CD8-positive, alpha-beta memory T cell (primary cell): ENCODE measurements around the gene TREX2. TPM values are rescaled to one million over a fixed set of nuclear protein-coding genes. Genes with fewer than 3 reads are reported as not detected.

ENCODE experiments used
- CTCF ChIA-PET: fragments of 350-600 bp; sonication (Branson Sonifier 250); formaldehyde crosslinking; loops from one replicate; lab custom pipeline; 2021; ENCODE audit warnings: antibody characterized with exemption; lab: Charles Lee
- POLR2A ChIA-PET: fragments of 350-600 bp; sonication (Branson Sonifier 250); formaldehyde crosslinking; loops from one replicate; lab custom pipeline; 2021; ENCODE audit warnings: antibody characterized with exemption; lab: Charles Lee
- DNase-seq, 5 donors: peaks; one replicate each; pipeline versions ENCODE4 v3.0.0 to v3.0.0-alpha.2; 2020 to 2022; ENCODE audit warnings: mixed read lengths in 1 of 5
- H3K27ac ChIP-seq: one replicate; pipeline ENCODE4 v1.7.0; 2013; ENCODE audit warnings: low read depth, mild to moderate bottlenecking, low read length, moderate library complexity
- H3K27me3 ChIP-seq: 2 replicates; pipeline ENCODE4 v1.7.0; 2013; ENCODE audit warnings: low read length, mild to moderate bottlenecking; ENCODE audit not compliant: insufficient read depth, poor library complexity, severe bottlenecking
- H3K36me3 ChIP-seq: 2 replicates; pipeline ENCODE4 v1.7.0; 2013; ENCODE audit warnings: mild to moderate bottlenecking, low read length, moderate library complexity; ENCODE audit not compliant: insufficient read depth
- H3K4me1 ChIP-seq: 2 replicates; pipeline ENCODE4 v1.7.0; 2013; ENCODE audit warnings: mild to moderate bottlenecking, low read length, moderate library complexity; ENCODE audit not compliant: insufficient read depth
- H3K4me3 ChIP-seq: 2 replicates; pipeline ENCODE4 v1.7.0; 2013; ENCODE audit warnings: mild to moderate bottlenecking, low read length
- H3K9me3 ChIP-seq: 2 replicates; pipeline ENCODE4 v1.7.0; 2013; ENCODE audit warnings: mild to moderate bottlenecking, low read length
- H3K27ac Mint-ChIP-seq, 8 donors: one replicate each; pipeline ENCODE4 v1.8.0; 2020 to 2021; ENCODE audit warnings: mixed read lengths in 8 of 8, mild to moderate bottlenecking in 6 of 8, inconsistent platforms in 3 of 8, moderate library complexity in 3 of 8
- H3K27me3 Mint-ChIP-seq, 2 donors: one replicate each; pipeline ENCODE4 v1.8.0; 2020 to 2021; ENCODE audit warnings: mixed read lengths in 2 of 2, mild to moderate bottlenecking in 1 of 2, moderate library complexity in 1 of 2
- H3K36me3 Mint-ChIP-seq, 3 donors: one replicate each; pipeline ENCODE4 v1.8.0; 2020 to 2021; ENCODE audit warnings: mixed read lengths in 3 of 3, inconsistent platforms in 1 of 3, mild to moderate bottlenecking in 1 of 3
- H3K4me1 Mint-ChIP-seq, 3 donors: one replicate each; pipeline ENCODE4 v1.8.0; 2020 to 2021; ENCODE audit warnings: mixed read lengths in 3 of 3, inconsistent platforms in 1 of 3, mild to moderate bottlenecking in 1 of 3
- H3K4me3 Mint-ChIP-seq, 7 donors: one replicate each; pipeline ENCODE4 v1.8.0; 2020 to 2021; ENCODE audit warnings: mixed read lengths in 7 of 7, mild to moderate bottlenecking in 6 of 7, moderate library complexity in 4 of 7, inconsistent platforms in 2 of 7
- H3K9me3 Mint-ChIP-seq, 5 donors: one replicate each; pipeline ENCODE4 v1.8.0; 2020 to 2022; ENCODE audit warnings: mixed read lengths in 5 of 5, mild to moderate bottlenecking in 3 of 5, moderate library complexity in 2 of 5, inconsistent platforms in 1 of 5
- polyA plus RNA-seq: library from polyadenylated mRNA; unstranded; fragments of 300-500 nt; fragmentation: Illumina TruSeq; gene quantifications from one replicate; pipeline ENCODE4 v1.2.3, GENCODE V29; 2021
- total RNA-seq, 2 experiments: library from RNA; stranded (reverse); gene quantifications; one replicate each; pipeline ENCODE4 v1.2.3, GENCODE V29; 2021

The TREX2 gene
- total and polyA plus RNA-seq, 3 experiments from 2014 or later = 0.77 to 2.3 (median 1.9) TPM

DNA sequence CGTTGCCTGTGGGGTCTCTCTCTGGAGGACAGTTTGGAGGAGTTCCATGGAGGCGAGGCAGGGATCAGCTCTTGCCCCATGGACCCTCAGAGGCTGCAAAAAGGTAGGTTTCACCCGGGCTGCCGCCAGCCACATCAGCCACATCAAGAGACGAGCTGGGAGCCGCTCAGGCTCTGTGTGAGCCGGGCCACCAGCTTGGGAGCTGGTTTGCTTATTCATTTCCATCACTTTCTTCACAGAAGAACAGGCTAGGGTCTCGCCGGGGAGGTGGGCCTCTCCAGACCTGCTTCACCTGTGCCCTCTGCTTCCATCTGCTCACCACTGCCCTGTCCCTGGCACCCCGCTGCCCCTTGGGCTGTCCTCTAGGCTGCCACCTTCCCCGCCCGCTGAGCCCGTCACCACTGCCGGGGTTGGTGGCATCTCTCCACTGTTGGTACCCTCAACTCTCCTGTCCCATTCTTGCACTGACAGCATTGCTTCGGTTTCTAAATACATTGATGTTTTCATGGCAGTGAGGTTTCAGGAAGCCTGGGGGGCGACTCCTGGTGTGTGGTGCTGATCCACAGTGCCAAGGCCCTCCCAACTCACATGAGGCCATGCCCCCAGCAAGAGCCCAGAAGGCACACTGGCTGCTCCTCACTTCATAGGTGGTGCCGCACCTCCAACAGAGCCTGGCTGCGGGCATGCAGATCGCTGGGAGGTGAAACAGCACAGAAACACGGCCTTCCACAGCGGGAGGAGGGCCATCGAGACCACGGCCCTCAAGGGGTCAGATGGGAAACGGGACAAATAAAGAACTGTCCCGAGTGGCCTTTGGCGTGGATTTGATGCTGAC, 4.5 kb upstream of the TREX2 start:
- ChIA-PET CTCF (no interaction called here), POLR2A (no interaction called here)
- Mint-ChIP-seq H3K27me3 (peaks cover 0 to 2% of the 10 kb centered on the region in 2 donors), H3K9me3 (no peaks in the 10 kb centered on the region), H3K36me3 (peaks cover 0 to 37% (median 6%) of the 10 kb centered on the region in 3 donors), H3K27ac (peak overlapping the region in 1 of 8 donors; percentile 54), H3K4me1 (no peaks in the 10 kb centered on the region), H3K4me3 (no peak overlapping the region)
- Histone ChIP-seq H3K4me1 (no peaks in the 10 kb centered on the region), H3K4me3 (no peak overlapping the region), H3K9me3 (no peaks in the 10 kb centered on the region), H3K36me3 (no peaks in the 10 kb centered on the region), H3K27ac (no peak overlapping the region), H3K27me3 (no peaks in the 10 kb centered on the region)
- DNase-seq = no peak

DNA sequence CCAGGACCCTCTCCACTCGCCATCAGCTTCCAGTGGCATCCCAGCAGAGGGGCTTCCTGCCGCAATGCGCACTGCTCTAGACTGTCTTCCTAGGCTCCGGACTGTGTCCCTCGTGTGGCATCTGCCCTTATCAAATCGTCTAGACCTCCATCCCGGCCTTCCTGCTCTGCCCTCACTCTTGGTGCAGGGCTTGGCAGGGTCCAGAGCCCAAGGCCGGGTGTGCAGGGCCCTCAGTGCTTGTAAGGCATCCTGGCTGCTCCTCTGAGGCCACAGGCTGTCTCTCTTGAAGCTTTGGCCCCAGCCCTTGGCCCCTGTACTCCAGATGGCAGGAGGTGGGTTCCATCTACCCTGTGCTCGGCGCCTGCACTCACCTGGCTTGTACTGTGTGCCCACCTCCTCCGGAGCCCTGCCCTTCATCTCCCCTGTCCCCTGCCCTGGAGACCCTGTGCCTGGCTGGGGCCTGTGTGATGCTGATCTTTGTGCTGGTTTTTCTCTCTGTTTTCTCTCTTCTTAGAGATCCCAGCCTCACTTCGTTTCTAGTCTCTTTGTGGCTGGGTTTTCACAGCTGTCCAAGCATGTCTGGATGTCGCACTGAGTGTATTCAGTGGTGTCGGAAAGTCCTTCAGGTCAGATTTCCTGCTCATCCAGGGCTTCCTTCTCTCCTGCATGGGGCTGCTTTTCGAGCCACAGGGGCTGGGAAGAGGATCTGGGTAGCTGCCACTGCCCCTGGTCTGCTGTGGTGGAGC, 3.7 kb upstream of the TREX2 start:
- H3K4me1 ChIP-seq = no peaks in the 10 kb centered on the region
- no peaks in the 10 kb centered on the region for H3K4me1 Mint-ChIP-seq
- no peak for DNase-seq
- no peaks in the 10 kb centered on the region for H3K36me3 ChIP-seq
- H3K36me3 Mint-ChIP-seq = peaks cover 0 to 33% (median 6%) of the 10 kb centered on the region in 3 donors
- H3K27me3 ChIP-seq = no peaks in the 10 kb centered on the region
- no peaks in the 10 kb centered on the region for H3K9me3 ChIP-seq
- no peak overlapping the region for H3K27ac ChIP-seq
- ChIA-PET CTCF (no interaction called here), POLR2A (no interaction called here)
- no peak overlapping the region for H3K27ac Mint-ChIP-seq
- H3K4me3 Mint-ChIP-seq = no peak overlapping the region
- peaks cover 0 to 2% of the 10 kb centered on the region in 2 donors for H3K27me3 Mint-ChIP-seq
- H3K4me3 ChIP-seq = no peak overlapping the region
- no peaks in the 10 kb centered on the region for H3K9me3 Mint-ChIP-seq

DNA sequence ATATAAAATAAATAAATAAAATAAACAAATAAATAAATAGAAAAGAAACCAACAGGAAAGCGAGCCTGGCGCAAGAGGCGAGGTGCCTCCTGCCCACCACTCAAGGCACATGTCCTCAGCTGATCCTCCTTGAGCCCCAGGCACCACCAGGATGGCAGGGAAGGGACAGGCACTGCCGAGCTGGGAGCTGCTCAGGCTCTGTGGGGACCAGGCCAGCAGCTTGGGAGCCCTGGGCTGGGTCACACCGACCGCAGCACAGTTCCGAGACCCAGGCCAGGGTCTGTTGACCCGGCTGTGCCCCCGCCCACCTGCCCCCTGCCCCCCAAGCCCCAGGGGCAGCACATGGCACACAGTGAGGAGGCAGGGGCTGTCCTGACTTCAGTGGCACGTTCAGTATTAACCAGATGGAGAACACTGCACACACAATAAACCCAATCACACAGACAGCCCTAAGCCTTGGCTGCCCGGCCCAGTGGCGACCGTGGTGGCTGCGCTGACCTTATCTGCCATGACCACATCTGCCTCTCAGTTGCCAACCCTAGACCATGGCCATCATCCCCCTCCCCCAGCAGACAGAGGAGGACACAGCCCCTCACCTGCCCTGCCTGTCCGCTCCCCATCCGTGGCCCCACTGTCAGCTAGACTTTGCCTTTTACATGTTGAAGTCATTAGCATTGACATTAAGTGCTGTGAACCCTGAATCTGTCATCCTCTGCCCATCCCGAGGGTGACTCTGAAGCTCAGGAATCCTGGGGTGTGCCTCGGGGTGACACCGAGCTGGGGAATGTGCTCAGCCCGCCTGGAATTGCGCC, 2.9 kb upstream of the TREX2 start:
- Histone ChIP-seq H3K27ac (no peak overlapping the region), H3K27me3 (no peaks in the 10 kb centered on the region), H3K4me3 (no peak overlapping the region), H3K4me1 (no peaks in the 10 kb centered on the region), H3K9me3 (no peaks in the 10 kb centered on the region), H3K36me3 (no peaks in the 10 kb centered on the region)
- H3K4me1 Mint-ChIP-seq = no peaks in the 10 kb centered on the region
- POLR2A ChIA-PET = no interaction called here
- H3K27me3 Mint-ChIP-seq = peaks cover 0 to 2% of the 10 kb centered on the region in 2 donors
- no peak overlapping the region for H3K4me3 Mint-ChIP-seq
- CTCF ChIA-PET = no interaction called here
- H3K27ac Mint-ChIP-seq = no peak overlapping the region
- peaks cover 0 to 31% (median 6%) of the 10 kb centered on the region in 3 donors for H3K36me3 Mint-ChIP-seq
- no peaks in the 10 kb centered on the region for H3K9me3 Mint-ChIP-seq
- DNase-seq = no peak

DNA sequence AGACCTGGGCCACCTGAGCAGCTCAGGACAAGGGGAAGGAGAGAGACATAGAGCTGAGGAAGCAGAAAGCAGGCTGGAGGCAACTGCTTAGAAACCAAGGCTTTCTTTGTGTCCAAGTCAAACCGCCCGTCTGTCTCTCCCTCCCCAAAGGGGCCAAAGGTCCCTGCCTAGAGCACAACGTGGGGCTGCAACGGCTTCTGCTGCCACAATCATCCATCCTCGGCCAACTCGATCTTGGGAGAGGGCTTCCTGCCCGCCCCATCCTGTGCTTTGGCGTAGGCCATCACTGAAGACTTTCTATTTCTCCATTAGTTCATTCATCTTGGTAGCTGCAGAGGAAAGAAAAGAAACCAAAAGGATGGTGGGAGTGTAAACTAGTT, 1.7 kb upstream of the TREX2 start:
- ChIA-PET CTCF (no interaction called here), POLR2A (no interaction called here)
- Histone ChIP-seq H3K36me3 (no peaks in the 10 kb centered on the region), H3K4me1 (no peaks in the 10 kb centered on the region), H3K27me3 (no peaks in the 10 kb centered on the region), H3K9me3 (no peaks in the 10 kb centered on the region), H3K4me3 (no peak overlapping the region), H3K27ac (no peak overlapping the region)
- Mint-ChIP-seq H3K27ac (no peak overlapping the region), H3K9me3 (peaks cover 0 to 2% (median 0%) of the 10 kb centered on the region in 5 donors), H3K4me3 (no peak overlapping the region), H3K36me3 (peaks cover 0 to 24% (median 6%) of the 10 kb centered on the region in 3 donors), H3K4me1 (no peaks in the 10 kb centered on the region), H3K27me3 (peaks cover 0 to 2% of the 10 kb centered on the region in 2 donors)
- DNase-seq = no peak

DNA sequence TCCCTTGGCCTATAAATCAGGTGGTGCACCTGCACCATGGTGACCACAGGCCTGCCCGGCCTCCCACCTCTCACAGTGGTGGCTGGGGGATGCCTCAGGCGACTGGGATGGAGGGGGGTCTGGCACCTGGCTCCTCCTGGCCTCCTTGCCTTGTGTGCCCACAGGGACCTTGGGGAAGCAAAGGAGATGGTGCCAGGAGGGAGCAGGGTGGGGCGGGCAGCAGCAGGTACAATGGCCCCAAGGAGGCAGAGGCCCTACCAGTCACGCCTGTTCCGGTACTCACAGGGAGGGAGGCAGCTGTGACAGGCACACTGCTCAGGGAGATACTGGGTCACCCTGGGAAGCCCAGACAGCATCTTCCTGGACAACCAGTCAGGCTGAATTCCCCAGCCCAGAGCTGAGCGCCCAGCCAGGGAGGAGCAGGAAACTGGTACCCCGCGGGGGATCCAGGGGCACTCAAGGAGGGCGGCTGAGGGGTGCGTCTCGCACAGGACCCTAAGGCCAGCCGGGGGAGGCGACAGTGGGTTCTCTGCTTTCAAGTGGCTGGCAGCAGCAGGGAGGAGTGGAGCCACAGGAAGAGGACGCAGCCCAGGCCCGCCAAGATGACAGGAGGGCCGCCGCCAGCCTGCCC, 1.2 kb upstream of the TREX2 start:
- ChIA-PET CTCF (no interaction called here), POLR2A (no interaction called here)
- Mint-ChIP-seq H3K27me3 (peaks cover 0 to 2% of the 10 kb centered on the region in 2 donors), H3K27ac (no peak overlapping the region), H3K4me3 (no peak overlapping the region), H3K9me3 (peaks cover 0 to 2% (median 0%) of the 10 kb centered on the region in 5 donors), H3K4me1 (no peaks in the 10 kb centered on the region), H3K36me3 (peaks cover 0 to 23% (median 6%) of the 10 kb centered on the region in 3 donors)
- Histone ChIP-seq H3K9me3 (no peaks in the 10 kb centered on the region), H3K4me1 (no peaks in the 10 kb centered on the region), H3K27ac (no peak overlapping the region), H3K36me3 (no peaks in the 10 kb centered on the region), H3K27me3 (no peaks in the 10 kb centered on the region), H3K4me3 (no peak overlapping the region)
- DNase-seq = no peak

DNA sequence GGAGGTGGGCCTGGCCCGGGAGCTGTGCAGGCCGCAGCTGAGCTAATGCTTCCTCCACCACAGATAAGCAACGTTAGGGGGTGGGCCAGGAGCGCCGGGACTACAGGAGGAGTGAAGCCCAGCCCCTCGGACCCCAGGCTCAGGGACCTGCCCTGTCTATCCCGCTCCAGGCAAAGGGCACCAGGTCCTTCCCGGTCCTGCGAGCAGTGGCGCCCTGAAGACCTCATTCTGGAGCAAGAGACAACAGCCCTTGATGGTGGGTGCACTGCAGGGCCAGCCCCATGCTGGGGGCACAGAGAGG, 730 bp upstream of the TREX2 start:
- Histone ChIP-seq H3K27me3 (no peaks in the 10 kb centered on the region), H3K27ac (no peak overlapping the region), H3K36me3 (no peaks in the 10 kb centered on the region), H3K4me1 (no peaks in the 10 kb centered on the region), H3K9me3 (no peaks in the 10 kb centered on the region), H3K4me3 (no peak overlapping the region)
- Mint-ChIP-seq H3K27me3 (peaks cover 0 to 2% of the 10 kb centered on the region in 2 donors), H3K27ac (no peak overlapping the region), H3K4me1 (no peaks in the 10 kb centered on the region), H3K36me3 (peaks cover 0 to 20% (median 6%) of the 10 kb centered on the region in 3 donors), H3K4me3 (no peak overlapping the region), H3K9me3 (peaks cover 0 to 2% (median 0%) of the 10 kb centered on the region in 5 donors)
- CTCF ChIA-PET = no interaction called here
- POLR2A ChIA-PET = no interaction called here
- no peak for DNase-seq

DNA sequence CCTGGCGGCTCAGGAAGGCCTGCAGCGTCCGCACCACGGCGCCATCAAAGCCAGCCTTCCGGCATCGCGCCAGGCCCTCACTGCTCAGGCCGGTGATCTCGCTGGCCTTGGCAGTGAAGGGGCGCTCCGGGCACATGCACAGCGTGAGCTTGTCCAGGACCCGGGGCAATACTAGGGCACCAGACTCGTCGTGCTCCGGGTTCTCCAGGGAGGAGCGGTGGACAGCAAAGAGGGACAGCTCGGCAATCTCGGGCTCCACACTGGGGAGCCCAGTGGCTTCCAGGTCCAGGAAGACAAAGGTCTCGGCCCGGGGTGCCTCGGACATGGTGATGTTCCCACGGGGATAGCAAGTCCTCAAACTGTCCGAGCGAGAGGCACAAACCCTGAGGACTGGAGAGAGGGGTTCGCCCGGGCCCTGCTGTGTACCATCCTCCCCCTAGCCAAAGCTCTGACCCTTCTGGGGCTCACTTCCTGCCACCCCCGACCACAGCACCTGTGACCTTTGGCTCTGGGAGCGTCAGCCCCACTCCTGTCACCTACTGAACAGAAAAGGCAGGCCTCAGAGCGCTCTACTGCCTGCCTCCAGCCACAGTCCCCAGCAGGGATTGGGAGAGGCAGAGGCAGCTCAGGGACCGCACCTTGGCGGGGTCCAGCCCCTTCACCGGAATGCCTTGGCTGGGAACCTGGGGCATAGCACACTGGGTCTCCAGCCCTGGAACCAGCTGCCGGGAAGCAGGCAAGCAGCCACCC, 575 bp downstream of the TREX2 start:
- peaks cover 0 to 8% (median 0%) of the 10 kb centered on the region in 3 donors for H3K36me3 Mint-ChIP-seq
- Histone ChIP-seq H3K27ac (no peak overlapping the region), H3K4me3 (no peak overlapping the region), H3K36me3 (no peaks in the 10 kb centered on the region), H3K4me1 (no peaks in the 10 kb centered on the region), H3K27me3 (no peaks in the 10 kb centered on the region), H3K9me3 (no peaks in the 10 kb centered on the region)
- H3K9me3 Mint-ChIP-seq = peaks cover 0 to 2% (median 0%) of the 10 kb centered on the region in 5 donors
- H3K4me1 Mint-ChIP-seq = no peaks in the 10 kb centered on the region
- H3K27ac Mint-ChIP-seq = no peak overlapping the region
- peaks cover 0 to 2% of the 10 kb centered on the region in 2 donors for H3K27me3 Mint-ChIP-seq
- CTCF ChIA-PET = no interaction called here
- no peak overlapping the region for H3K4me3 Mint-ChIP-seq
- POLR2A ChIA-PET = no interaction called here
- no peak for DNase-seq
